ENCODE results near the gene PIBF1.

The PIBF1 gene

DNA sequence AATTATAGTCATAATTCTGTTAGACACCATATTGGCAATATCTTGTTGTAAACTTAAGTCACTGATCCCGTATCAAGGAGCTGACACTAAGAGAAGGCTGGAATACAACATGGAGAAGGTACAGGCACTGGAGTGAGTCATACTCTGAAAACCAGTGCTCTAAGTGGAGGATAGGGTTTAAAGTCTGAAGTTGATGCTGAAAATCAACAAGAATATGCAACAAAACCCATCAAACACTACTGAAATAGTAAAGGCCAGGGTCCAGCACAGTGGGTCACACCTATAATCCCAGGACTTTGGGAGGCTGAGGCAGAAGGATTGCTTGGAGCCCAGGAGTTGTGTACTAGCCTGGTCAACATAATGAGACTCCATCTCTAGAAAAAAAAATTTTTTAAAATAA lies 203.7 kb downstream of the PIBF1 start:
- in situ Hi-C loops (cut with MboI; ENCODE audit: low sequenced_read_pairs, unreplicated experiment): no loop called here
- TF ChIP-seq, protein P1, sequence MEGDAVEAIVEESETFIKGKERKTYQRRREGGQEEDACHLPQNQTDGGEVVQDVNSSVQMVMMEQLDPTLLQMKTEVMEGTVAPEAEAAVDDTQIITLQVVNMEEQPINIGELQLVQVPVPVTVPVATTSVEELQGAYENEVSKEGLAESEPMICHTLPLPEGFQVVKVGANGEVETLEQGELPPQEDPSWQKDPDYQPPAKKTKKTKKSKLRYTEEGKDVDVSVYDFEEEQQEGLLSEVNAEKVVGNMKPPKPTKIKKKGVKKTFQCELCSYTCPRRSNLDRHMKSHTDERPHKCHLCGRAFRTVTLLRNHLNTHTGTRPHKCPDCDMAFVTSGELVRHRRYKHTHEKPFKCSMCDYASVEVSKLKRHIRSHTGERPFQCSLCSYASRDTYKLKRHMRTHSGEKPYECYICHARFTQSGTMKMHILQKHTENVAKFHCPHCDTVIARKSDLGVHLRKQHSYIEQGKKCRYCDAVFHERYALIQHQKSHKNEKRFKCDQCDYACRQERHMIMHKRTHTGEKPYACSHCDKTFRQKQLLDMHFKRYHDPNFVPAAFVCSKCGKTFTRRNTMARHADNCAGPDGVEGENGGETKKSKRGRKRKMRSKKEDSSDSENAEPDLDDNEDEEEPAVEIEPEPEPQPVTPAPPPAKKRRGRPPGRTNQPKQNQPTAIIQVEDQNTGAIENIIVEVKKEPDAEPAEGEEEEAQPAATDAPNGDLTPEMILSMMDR (IDR thresholded peaks at IDR 0.05; ENCODE audit: borderline replicate concordance, control extremely low read depth, extremely low read depth, insufficient read depth, missing control alignments): no peak
- DNase-seq (ENCODE audit: low spot score): no peak

DNA sequence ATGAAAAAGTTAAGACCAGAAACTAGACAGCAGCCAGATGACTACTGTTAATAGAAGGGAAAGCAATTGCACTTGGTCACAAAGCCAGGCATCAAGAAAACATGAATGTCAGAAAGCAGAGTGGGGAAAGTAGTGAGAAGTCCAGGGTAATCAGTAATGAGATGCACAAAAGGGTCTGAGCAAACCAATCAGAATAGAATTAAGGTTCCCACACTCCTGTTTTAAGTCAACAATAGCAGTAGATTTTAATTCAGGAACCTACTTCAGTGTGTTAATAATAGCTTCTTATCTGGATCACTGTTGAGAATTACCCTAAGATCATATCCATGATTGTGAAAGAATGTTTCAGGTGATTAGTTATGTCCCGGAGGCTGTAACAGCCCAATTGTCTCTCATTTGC lies 204.3 kb downstream of the PIBF1 start:
- TF ChIP-seq, protein P1 (IDR thresholded peaks at IDR 0.05; ENCODE audit: borderline replicate concordance, control extremely low read depth, extremely low read depth, insufficient read depth, missing control alignments): no peak
- DNase-seq (ENCODE audit: low spot score): no peak
- in situ Hi-C loops (cut with MboI; ENCODE audit: low sequenced_read_pairs, unreplicated experiment): no loop called here

DNA sequence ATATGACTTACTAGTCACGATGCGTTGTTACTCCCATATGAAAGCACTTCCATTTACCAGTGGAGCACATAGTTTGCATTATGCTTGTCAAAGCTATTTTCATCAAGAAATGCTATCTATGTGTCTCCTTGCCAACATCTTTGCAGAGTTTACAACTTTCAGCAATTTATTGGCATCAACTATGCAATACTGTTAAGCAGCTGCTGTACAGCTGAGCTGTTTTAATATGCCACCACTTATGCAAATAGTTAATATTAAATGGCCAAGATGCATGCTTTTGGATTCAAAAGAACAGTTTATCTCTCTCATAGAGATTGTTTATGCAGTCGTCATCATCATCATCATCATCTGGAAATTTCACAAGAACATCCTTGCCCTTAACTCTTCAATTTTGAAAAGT lies 209.0 kb downstream of the PIBF1 start:
- TF ChIP-seq, protein P1 (IDR thresholded peaks at IDR 0.05; ENCODE audit: borderline replicate concordance, control extremely low read depth, extremely low read depth, insufficient read depth, missing control alignments): no peak
- in situ Hi-C loops (cut with MboI; ENCODE audit: low sequenced_read_pairs, unreplicated experiment): no loop called here
- no peak for DNase-seq (ENCODE audit: low spot score)

DNA sequence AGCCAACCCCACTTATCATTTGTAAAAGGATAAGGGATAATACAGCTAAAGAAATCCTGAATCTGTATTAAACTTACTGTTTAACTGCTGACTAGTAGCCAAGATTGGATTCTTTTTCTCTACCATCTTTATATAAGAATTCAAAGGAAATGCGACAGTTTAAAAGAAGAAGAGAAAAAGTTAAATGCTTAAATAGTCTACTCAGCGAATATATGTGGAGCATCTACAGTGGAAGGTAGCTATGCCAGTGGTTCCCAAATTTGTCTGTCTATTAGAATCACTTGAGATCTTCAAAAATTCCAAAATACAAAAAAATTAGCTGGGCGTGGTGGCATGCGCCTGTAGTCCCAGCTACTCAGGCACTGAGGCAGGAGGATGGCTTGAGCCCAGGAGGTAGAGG lies 216.1 kb downstream of the PIBF1 start:
- TF ChIP-seq, protein P1 (IDR thresholded peaks at IDR 0.05; ENCODE audit: borderline replicate concordance, control extremely low read depth, extremely low read depth, insufficient read depth, missing control alignments): no peak
- in situ Hi-C loops (cut with MboI; ENCODE audit: low sequenced_read_pairs, unreplicated experiment): no loop called here
- DNase-seq (ENCODE audit: low spot score): no peak

DNA sequence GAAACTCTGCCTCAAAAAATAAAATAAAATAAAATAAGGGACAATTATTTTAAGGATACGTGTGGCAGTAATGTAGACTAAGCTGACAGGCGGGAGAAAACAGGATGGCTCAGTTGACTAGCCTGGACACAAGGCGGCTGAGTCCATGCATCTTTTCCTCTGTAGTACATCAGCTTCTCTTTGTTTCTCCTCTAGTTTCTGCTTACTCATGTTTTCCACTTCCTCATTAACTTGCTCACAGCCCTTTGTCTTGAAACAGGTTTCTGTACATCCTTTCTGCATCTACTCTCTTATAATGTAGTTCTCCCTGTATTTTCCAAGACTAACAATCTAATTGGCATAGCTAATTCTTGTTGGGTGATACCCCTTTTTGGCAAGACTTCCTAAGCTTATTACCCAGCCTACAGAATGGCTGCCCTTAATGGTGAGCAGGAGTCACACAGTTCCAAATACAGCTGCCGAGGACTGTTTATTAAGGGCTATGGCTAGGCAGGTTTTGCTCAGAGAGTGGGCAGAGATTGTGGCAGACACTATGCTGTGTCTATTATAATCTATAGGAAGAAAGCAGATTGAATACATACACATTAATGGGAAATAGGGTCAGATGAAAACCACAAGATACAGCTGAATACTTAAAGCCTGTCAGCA lies 218.2 kb downstream of the PIBF1 start:
- in situ Hi-C loops (cut with MboI; ENCODE audit: low sequenced_read_pairs, unreplicated experiment): no loop called here
- TF ChIP-seq, protein P1 (IDR thresholded peaks at IDR 0.05; ENCODE audit: borderline replicate concordance, control extremely low read depth, extremely low read depth, insufficient read depth, missing control alignments): no peak
- peak; percentile 37 for DNase-seq (ENCODE audit: low spot score)

DNA sequence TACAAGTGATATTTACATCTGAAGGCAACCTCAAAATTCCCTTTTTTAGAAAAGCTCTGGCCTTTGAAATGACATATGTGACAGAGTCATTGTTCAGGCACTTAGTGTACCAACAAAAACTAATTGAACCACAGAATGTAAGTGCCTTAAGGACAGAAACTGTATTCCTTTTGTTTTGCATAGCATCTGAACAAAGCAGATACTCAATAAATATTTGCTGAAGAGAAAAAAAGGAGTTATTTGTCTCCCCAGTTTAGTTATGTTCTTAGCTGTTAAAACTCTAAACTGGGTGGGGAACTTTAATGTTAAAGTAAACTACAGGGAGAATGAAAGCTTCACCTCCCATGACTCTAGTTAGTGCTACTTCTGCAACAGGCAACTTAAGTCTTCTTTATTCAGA lies 220.0 kb downstream of the PIBF1 start:
- in situ Hi-C loops (cut with MboI; ENCODE audit: low sequenced_read_pairs, unreplicated experiment): no loop called here
- TF ChIP-seq, protein P1 (IDR thresholded peaks at IDR 0.05; ENCODE audit: borderline replicate concordance, control extremely low read depth, extremely low read depth, insufficient read depth, missing control alignments): no peak
- no peak for DNase-seq (ENCODE audit: low spot score)

All from GM13976 (cell line).